Measurements from ENCODE around the gene ERLIN1. TPM values are rescaled to one million over a fixed set of nuclear protein-coding genes. Genes with fewer than 3 reads are reported as not detected.

Gene ERLIN1
- total and polyA plus RNA-seq, 7 donors = 7.4 to 28.4 (median 10.9) TPM

GRCh38 chr10:100222529-100222928 is 36.7 kb upstream of the ERLIN1 start:
- no peak overlapping the region for H3K27ac ChIP-seq
- H3K36me3 ChIP-seq = peaks cover 8 to 77% (median 36%) of the 10 kb centered on the region in 4 donors
- intact Hi-C loops (cut with DNase I) = no loop called here
- no peak for DNase-seq
- no peaks in the 10 kb centered on the region for H3K27me3 ChIP-seq
- WGBS, 2 donors = 96 to 98% methylated on average over 2 of the region's 2 CpGs
- no peak overlapping the region for H3K4me3 ChIP-seq
- no peaks in the 10 kb centered on the region for H3K4me1 ChIP-seq
- no peaks in the 10 kb centered on the region for H3K9me3 ChIP-seq
- TF ChIP-seq POLR2AphosphoS5 (IDR thresholded peaks at IDR 0.05) = no peak
- TF ChIP-seq POLR2A (IDR thresholded peaks at IDR 0.05) = no peak
- TF ChIP-seq EP300 (IDR thresholded peaks at IDR 0.05) = no peak
- TF ChIP-seq CTCF (IDR thresholded peaks at IDR 0.05) = no peak

- no peak overlapping the region for H3K27ac ChIP-seq
- peaks cover 14 to 93% (median 19%) of the 10 kb centered on the region in 4 donors for H3K36me3 ChIP-seq
- H3K9me3 ChIP-seq = no peaks in the 10 kb centered on the region
- TF ChIP-seq POLR2AphosphoS5 (IDR thresholded peaks at IDR 0.05) (no peak), POLR2A (IDR thresholded peaks at IDR 0.05) (no peak), EP300 (IDR thresholded peaks at IDR 0.05) (no peak), CTCF (IDR thresholded peaks at IDR 0.05) (no peak)
- no peak for DNase-seq
- no peak overlapping the region for H3K4me3 ChIP-seq
- 92 to 94% methylated on average over 2 of the region's 2 CpGs for WGBS, 2 donors
- H3K4me1 ChIP-seq = no peaks in the 10 kb centered on the region
- intact Hi-C loops (cut with DNase I) = no loop called here
- no peaks in the 10 kb centered on the region for H3K27me3 ChIP-seq
Observed at GRCh38 chr10:100216006-100216405, 30.2 kb upstream of the ERLIN1 start.

DNA sequence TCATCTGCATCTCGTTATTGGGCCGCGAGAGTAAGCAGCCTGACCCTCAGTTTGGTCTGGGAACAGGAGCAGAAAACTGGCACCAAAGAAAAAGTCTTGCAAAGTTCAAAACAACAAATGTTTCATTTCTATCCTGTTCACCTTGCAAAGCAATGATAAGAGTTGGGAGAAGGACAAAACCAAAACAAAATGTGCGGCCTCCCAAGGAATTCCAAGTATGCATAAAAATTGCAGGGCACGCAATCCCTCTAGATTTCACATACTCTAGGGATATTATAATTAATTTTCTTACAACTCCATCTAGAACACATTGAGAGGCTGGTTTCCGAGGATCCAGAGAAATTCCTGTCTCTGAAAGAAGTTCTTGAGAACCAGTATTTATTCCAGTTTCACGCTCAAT is 23.5 kb upstream of the ERLIN1 start:
- Histone ChIP-seq H3K4me1 (no peaks in the 10 kb centered on the region), H3K27ac (no peak overlapping the region), H3K9me3 (no peaks in the 10 kb centered on the region), H3K36me3 (peaks cover 4 to 87% (median 18%) of the 10 kb centered on the region in 4 donors), H3K27me3 (no peaks in the 10 kb centered on the region), H3K4me3 (no peak overlapping the region)
- TF ChIP-seq POLR2AphosphoS5 (IDR thresholded peaks at IDR 0.05) (no peak), POLR2A (IDR thresholded peaks at IDR 0.05) (no peak), EP300 (IDR thresholded peaks at IDR 0.05) (no peak), CTCF (IDR thresholded peaks at IDR 0.05) (no peak)
- 91 to 95% methylated on average over 7 of the region's 7 CpGs for WGBS, 2 donors
- intact Hi-C loops (cut with DNase I) = no loop called here
- DNase-seq = no peak

DNA sequence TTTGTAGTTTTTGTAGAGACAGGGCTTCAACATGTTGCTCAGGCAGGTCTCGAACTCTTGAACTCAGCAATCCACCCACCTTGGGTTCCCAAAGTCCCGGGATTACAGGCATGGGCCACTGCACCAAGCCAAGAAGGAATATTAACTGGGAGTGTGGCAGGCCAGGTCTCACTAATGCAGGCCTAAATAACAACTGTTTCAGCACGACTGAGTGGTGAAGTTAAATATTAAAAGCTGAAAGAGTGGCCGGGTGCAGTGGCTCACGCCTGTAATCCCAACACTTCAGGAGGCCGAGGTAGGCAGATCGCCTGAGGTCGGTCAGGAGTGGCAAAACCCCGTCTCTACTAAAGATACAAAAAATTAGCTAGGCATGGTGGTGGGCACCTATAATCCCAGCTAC is 22.4 kb upstream of the ERLIN1 start:
- peaks cover 10 to 87% (median 27%) of the 10 kb centered on the region in 4 donors for H3K36me3 ChIP-seq
- H3K9me3 ChIP-seq = no peaks in the 10 kb centered on the region
- H3K27ac ChIP-seq = no peak overlapping the region
- intact Hi-C loops (cut with DNase I) = no loop called here
- DNase-seq = no peak
- no peak overlapping the region for H3K4me3 ChIP-seq
- H3K27me3 ChIP-seq = no peaks in the 10 kb centered on the region
- no peaks in the 10 kb centered on the region for H3K4me1 ChIP-seq
- WGBS, 2 donors = 92 to 95% methylated on average over 9 of the region's 9 CpGs
- TF ChIP-seq EP300 (IDR thresholded peaks at IDR 0.05) = no peak

DNA sequence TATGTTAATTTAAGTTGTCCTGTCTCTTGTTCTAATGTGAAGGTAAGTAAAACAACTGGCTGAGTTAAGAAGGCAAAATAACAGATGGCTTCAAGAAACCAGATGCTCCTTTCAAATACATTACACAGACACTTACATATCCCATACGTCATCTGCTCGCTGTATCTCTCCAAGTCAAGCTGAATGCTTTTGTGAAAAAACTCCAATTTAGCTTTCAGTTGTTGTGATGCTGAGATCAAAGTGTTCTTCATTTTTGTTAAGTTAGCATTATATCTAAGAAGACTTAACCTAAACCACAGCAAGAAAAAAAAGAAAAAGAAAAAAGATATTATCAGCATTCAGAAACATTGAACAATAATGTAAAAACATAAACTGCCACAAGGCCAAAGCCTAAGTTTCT is 18.5 kb upstream of the ERLIN1 start:
- H3K36me3 ChIP-seq = peaks cover 7 to 95% (median 48%) of the 10 kb centered on the region in 4 donors
- no peak for DNase-seq
- intact Hi-C loops (cut with DNase I) = no loop called here
- H3K27me3 ChIP-seq = no peaks in the 10 kb centered on the region
- no peak for TF ChIP-seq EP300 (IDR thresholded peaks at IDR 0.05)
- TF ChIP-seq POLR2AphosphoS5 (IDR thresholded peaks at IDR 0.05) = no peak
- TF ChIP-seq POLR2A (IDR thresholded peaks at IDR 0.05) = no peak
- TF ChIP-seq CTCF (IDR thresholded peaks at IDR 0.05) = no peak
- H3K27ac ChIP-seq = no peak overlapping the region
- no peak overlapping the region for H3K4me3 ChIP-seq
- H3K4me1 ChIP-seq = no peaks in the 10 kb centered on the region
- 82 to 93% methylated on average over 2 of the region's 2 CpGs for WGBS, 2 donors
- H3K9me3 ChIP-seq = no peaks in the 10 kb centered on the region
